OCI-LY3 (cell line): ENCODE measurements around the gene ACTG1.

Experiments used
- CTCF ChIP-seq: fragments of 200-600, 300-600 bp; sonication (generic); IDR thresholded peaks from 2 replicates; pipeline ENCODE4 v1.5.1; 2014; ENCODE audit warnings: antibody characterized with exemption, low read length, low read depth
- EZH2phosphoT487 ChIP-seq: fragments of 200-600 bp; shearing (Covaris generic); IDR thresholded peaks from 2 replicates; pipeline ENCODE4 v1.6.1; 2018; ENCODE audit warnings: antibody characterized with exemption, mixed run types, low read depth

GRCh38 chr17:81538651-81539570 lies 26.3 kb upstream of the ACTG1 start:
- TF ChIP-seq CTCF: no peak
- TF ChIP-seq EZH2phosphoT487: no peak
